ENCODE results near the gene GRIA2.
"Not testable (repeated sequence)": the region's sequence is repeated elsewhere in the genome, so short reads cannot be mapped to it uniquely, and the experiment has no call there.

Gene GRIA2

DNA sequence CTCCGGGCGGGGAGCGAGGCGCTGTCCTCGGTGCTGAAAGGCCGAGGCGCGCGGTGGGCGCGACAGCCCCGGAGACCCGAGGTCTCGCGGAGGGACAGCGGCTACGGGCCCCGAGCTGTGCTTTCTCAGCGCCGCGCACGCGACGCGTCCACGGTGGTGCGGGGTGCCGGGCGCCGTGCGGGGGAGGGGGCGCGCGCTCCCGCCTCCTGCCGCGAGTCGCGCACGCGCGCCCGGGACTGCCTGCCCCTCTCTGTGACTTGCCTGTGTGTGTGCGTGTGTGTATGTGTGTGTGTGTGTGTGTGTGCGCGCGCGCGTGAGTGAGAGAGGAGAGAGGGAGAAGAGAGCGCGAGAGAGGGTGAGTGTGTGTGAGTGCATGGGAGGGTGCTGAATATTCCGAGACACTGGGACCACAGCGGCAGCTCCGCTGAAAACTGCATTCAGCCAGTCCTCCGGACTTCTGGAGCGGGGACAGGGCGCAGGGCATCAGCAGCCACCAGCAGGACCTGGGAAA, at the start of gene GRIA2:
TSS of gene GRIA2 (plus strand) at position 358 of the 511 bp plus-strand sequence. CDS start 315 bp downstream, outside the sequence.
- Histone ChIP-seq H3K9ac (ENCODE audit: low read depth, low read length) (no peak within 1 kb of the TSS), H3K4me3 (ENCODE audit: low read depth, low read length) (peak within 1 kb of the TSS; percentile 57), H3K36me3 (ENCODE audit: control insufficient read depth, insufficient read depth, low read length) (no peaks in the 10 kb centered on the region), H3K4me1 (ENCODE audit: control insufficient read depth, insufficient read depth, low read length) (peaks cover 2% of the 10 kb centered on the region), H3K27me3 (ENCODE audit: control insufficient read depth, insufficient read depth, low read length) (peaks cover 61% of the 10 kb centered on the region), H3K9me3 (ENCODE audit: control insufficient read depth, insufficient read depth, low read length) (no peaks in the 10 kb centered on the region)

DNA sequence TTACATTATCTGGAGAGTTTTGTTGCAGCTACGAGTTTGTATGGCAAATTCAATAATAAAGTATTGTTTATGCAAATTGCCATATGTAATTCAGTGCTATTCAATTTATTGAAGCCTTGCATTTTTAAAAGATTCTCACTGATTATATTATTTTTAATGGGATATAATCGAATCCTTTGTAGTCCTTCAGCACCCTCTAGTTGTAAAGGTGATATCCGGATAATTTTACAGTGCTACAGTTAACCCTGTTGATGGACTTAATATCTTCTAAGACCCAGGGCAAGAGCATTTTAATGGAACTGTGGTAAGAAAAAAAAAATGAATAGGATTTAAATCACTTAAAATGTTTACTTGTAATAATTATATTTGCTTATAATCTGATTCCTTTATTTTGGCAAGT, 48.5 kb upstream of the GRIA2 start:
- Histone ChIP-seq H3K27me3 (ENCODE audit: control insufficient read depth, insufficient read depth, low read length) (no peaks in the 10 kb centered on the region), H3K4me3 (ENCODE audit: low read depth, low read length) (no peak overlapping the region), H3K4me1 (ENCODE audit: control insufficient read depth, insufficient read depth, low read length) (no peaks in the 10 kb centered on the region), H3K9ac (ENCODE audit: low read depth, low read length) (no peak overlapping the region), H3K36me3 (ENCODE audit: control insufficient read depth, insufficient read depth, low read length) (no peaks in the 10 kb centered on the region), H3K9me3 (ENCODE audit: control insufficient read depth, insufficient read depth, low read length) (no peaks in the 10 kb centered on the region)

DNA sequence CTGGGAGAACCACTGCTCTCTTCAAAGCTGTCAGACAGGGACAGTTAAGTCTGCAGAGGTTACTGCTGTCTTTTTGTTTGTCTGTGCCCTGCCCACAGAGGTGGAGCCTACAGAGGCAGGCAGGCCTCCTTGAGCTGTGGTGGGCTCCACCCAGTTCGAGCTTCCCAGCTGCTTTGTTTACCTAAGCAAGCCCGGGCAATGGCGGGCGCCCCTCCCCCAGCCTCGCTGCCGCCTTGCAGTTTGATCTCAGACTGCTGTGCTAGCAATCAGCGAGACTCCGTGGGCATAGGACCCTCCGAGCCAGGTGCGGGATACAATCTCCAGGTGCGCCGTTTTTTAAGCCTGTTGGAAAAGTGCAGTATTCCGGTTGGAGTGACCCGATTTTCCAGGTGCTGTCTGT, 40.3 kb upstream of the GRIA2 start:
- H3K4me3 ChIP-seq (ENCODE audit: low read depth, low read length); H3K36me3 ChIP-seq (ENCODE audit: control insufficient read depth, insufficient read depth, low read length); H3K4me1 ChIP-seq (ENCODE audit: control insufficient read depth, insufficient read depth, low read length); H3K27me3 ChIP-seq (ENCODE audit: control insufficient read depth, insufficient read depth, low read length); H3K9ac ChIP-seq (ENCODE audit: low read depth, low read length); H3K9me3 ChIP-seq (ENCODE audit: control insufficient read depth, insufficient read depth, low read length): not testable (repeated sequence)

DNA sequence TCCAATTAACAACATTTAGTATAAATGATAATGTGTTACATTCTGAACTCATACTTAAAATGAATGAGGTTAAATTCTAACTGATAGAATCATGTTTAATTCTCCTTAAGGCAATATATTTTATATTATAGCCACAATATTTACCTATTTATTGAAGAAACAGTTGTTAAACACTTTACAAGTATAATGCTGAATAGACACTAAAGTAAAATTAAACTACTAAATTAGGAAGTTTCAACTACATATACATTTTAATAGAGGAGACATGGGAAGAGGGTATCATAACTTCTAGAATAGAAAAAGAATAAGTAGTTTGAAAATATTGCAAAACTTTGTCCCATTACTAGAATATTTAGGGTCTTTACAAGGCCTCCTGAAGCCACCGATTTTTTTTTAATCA, 36.2 kb upstream of the GRIA2 start:
- H3K9ac ChIP-seq (ENCODE audit: low read depth, low read length), result no peak overlapping the region
- no peaks in the 10 kb centered on the region for H3K9me3 ChIP-seq (ENCODE audit: control insufficient read depth, insufficient read depth, low read length)
- no peak overlapping the region for H3K4me3 ChIP-seq (ENCODE audit: low read depth, low read length)
- H3K36me3 ChIP-seq (ENCODE audit: control insufficient read depth, insufficient read depth, low read length), result no peaks in the 10 kb centered on the region
- no peaks in the 10 kb centered on the region for H3K27me3 ChIP-seq (ENCODE audit: control insufficient read depth, insufficient read depth, low read length)
- H3K4me1 ChIP-seq (ENCODE audit: control insufficient read depth, insufficient read depth, low read length), result no peaks in the 10 kb centered on the region

DNA sequence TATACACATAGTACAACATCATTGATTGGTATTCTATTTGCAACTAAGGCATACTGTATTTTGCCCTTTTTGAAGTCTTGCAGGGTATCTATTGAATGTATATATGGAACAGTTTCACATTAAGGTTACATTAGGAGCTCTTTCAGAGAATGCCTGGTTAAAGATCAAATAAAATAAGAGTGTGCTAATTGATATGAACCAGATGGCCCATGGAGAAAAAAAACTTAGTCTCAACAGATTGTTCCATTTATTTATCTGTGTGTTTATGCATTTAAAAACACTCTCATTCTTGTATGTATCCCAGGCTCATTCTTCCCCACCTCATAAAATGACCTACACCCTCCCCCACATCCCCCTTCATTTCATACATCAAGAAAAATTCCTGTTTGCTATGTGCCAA, 35.2 kb upstream of the GRIA2 start:
- H3K27me3 ChIP-seq (ENCODE audit: control insufficient read depth, insufficient read depth, low read length), result no peaks in the 10 kb centered on the region
- H3K4me1 ChIP-seq (ENCODE audit: control insufficient read depth, insufficient read depth, low read length), result no peaks in the 10 kb centered on the region
- no peak overlapping the region for H3K4me3 ChIP-seq (ENCODE audit: low read depth, low read length)
- H3K36me3 ChIP-seq (ENCODE audit: control insufficient read depth, insufficient read depth, low read length), result no peaks in the 10 kb centered on the region
- no peaks in the 10 kb centered on the region for H3K9me3 ChIP-seq (ENCODE audit: control insufficient read depth, insufficient read depth, low read length)
- H3K9ac ChIP-seq (ENCODE audit: low read depth, low read length), result no peak overlapping the region

DNA sequence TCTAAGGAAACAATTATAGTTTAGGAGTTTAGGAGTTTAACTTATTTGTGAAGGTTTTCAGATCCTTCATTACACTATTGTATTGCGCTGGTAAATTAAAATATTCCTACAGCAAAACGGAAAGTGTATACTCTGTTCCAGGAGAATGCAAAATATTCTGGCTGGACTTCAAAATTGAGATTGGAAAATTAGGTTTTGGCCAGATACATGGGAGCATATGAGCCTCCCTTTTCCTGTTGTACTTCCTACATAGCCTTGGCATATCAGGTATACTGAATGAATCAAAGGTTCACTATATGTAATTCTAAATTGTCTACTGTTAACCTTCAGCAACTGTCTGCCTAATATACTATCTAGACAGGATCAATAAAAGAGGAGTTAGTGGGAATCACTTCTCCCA, 25.2 kb upstream of the GRIA2 start:
- Histone ChIP-seq H3K9ac (ENCODE audit: low read depth, low read length) (no peak overlapping the region), H3K4me1 (ENCODE audit: control insufficient read depth, insufficient read depth, low read length) (peaks cover 7% of the 10 kb centered on the region), H3K4me3 (ENCODE audit: low read depth, low read length) (no peak overlapping the region), H3K27me3 (ENCODE audit: control insufficient read depth, insufficient read depth, low read length) (no peaks in the 10 kb centered on the region), H3K9me3 (ENCODE audit: control insufficient read depth, insufficient read depth, low read length) (no peaks in the 10 kb centered on the region), H3K36me3 (ENCODE audit: control insufficient read depth, insufficient read depth, low read length) (no peaks in the 10 kb centered on the region)

DNA sequence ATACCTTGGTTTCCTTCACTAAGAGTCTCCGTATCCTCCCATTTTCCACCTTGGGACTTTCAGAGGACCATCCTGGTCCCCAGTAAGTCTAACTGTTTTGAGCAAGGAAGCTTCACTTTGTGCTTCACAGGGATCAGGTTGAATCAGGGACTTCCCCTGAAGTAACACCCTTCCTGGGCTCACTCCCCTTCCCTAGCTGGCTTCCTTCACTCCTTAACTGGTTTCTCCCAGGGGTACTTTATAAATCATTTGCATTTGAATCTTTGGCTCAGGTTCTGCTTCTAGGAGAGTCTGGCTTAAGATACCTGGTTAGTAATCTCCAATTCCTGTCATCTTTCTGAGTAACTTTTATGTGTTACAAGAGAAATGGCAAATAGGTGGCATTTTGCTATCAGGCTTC, 24.5 kb upstream of the GRIA2 start:
- Histone ChIP-seq H3K9ac (ENCODE audit: low read depth, low read length) (no peak overlapping the region), H3K36me3 (ENCODE audit: control insufficient read depth, insufficient read depth, low read length) (no peaks in the 10 kb centered on the region), H3K9me3 (ENCODE audit: control insufficient read depth, insufficient read depth, low read length) (no peaks in the 10 kb centered on the region), H3K27me3 (ENCODE audit: control insufficient read depth, insufficient read depth, low read length) (no peaks in the 10 kb centered on the region), H3K4me3 (ENCODE audit: low read depth, low read length) (no peak overlapping the region), H3K4me1 (ENCODE audit: control insufficient read depth, insufficient read depth, low read length) (peaks cover 7% of the 10 kb centered on the region)

DNA sequence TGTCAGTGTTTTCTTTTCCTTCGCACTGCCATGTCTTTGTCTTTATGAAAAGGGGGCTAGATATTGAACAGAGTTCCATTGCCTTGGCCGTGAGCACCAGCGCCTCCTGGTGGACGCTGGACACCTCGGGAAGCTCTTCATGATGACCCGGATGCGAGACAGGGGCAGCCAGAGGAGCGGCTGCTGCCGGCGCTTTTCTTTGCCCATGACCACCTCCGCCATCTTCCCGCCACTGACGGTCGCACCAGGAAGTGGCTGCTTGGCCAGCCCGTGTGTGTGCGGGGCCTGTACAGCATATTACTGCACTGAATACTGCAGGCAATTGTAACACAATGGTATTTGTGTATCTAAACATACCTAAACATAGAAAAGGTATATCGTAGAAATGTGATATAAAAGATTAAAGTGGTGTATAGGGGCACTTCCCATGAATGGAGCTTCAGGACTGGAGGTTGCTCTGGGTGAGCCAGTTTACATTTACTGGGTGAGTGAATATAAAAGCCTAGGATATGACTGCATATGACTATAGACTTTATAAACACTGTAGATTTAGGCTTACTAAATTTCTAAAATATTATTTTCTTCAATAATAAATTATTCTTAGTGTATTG, 15.8 kb upstream of the GRIA2 start:
- Histone ChIP-seq H3K9ac (ENCODE audit: low read depth, low read length) (no peak overlapping the region), H3K4me3 (ENCODE audit: low read depth, low read length) (no peak overlapping the region), H3K9me3 (ENCODE audit: control insufficient read depth, insufficient read depth, low read length) (no peaks in the 10 kb centered on the region), H3K4me1 (ENCODE audit: control insufficient read depth, insufficient read depth, low read length) (no peaks in the 10 kb centered on the region), H3K27me3 (ENCODE audit: control insufficient read depth, insufficient read depth, low read length) (no peaks in the 10 kb centered on the region), H3K36me3 (ENCODE audit: control insufficient read depth, insufficient read depth, low read length) (no peaks in the 10 kb centered on the region)

DNA sequence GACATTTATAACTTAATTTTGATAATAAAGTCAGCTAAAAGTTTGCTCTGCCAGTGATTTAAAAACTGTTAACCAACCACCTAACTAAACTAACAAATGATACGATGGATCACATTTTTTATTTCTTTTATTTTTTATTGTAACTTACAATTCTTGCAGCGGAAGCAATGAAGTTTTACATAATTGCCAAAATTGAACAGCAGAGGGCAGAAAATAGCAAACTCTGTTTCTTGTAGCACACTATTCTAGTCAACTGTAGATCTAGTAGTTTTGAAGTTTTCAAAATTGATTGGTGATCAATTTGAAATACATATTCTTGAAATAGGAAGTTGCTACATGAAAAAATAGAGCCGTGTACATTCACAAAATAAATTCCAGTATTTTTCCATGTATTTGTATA, 2.8 kb upstream of the GRIA2 start:
- peaks cover 2% of the 10 kb centered on the region for H3K4me1 ChIP-seq (ENCODE audit: control insufficient read depth, insufficient read depth, low read length)
- H3K36me3 ChIP-seq (ENCODE audit: control insufficient read depth, insufficient read depth, low read length), result no peaks in the 10 kb centered on the region
- no peak overlapping the region for H3K9ac ChIP-seq (ENCODE audit: low read depth, low read length)
- H3K9me3 ChIP-seq (ENCODE audit: control insufficient read depth, insufficient read depth, low read length), result no peaks in the 10 kb centered on the region
- H3K4me3 ChIP-seq (ENCODE audit: low read depth, low read length), result no peak overlapping the region
- peaks cover 40% of the 10 kb centered on the region for H3K27me3 ChIP-seq (ENCODE audit: control insufficient read depth, insufficient read depth, low read length)

DNA sequence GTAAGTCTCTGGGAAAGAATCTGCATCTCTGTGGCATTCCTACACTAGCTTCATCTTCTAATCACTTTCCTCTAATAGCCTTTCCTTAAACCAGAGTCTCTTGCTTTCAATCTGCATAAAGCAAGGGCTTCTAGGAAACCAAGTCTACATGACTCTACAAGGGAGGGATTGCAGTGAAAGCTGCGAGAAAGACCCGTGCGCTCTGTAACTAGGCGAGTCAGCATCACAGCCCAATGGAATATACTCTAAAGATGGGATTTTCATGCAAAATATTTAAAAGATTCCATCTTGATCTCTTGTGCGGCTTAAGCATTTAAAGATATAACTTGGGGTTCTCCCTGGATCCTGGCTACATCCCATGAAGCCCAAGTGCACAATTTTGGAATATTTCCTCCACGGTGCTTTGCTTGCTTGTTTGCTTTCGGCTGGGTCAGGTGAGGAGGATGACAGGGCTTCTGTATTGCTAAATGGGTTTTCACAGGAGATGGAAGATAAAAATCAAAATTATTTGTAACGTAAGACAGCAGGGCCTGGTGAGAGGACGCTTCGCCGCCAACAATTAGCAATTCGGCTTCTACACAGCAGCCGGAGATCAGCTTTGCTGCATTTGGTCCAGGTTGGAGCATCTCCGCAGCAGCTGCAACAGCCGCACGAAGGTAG, 687 bp upstream of the GRIA2 start:
- H3K4me1 ChIP-seq (ENCODE audit: control insufficient read depth, insufficient read depth, low read length), result peaks cover 2% of the 10 kb centered on the region
- no peaks in the 10 kb centered on the region for H3K9me3 ChIP-seq (ENCODE audit: control insufficient read depth, insufficient read depth, low read length)
- no peak overlapping the region for H3K9ac ChIP-seq (ENCODE audit: low read depth, low read length)
- peak overlapping the region; percentile 14 for H3K4me3 ChIP-seq (ENCODE audit: low read depth, low read length)
- H3K36me3 ChIP-seq (ENCODE audit: control insufficient read depth, insufficient read depth, low read length), result no peaks in the 10 kb centered on the region
- H3K27me3 ChIP-seq (ENCODE audit: control insufficient read depth, insufficient read depth, low read length), result peaks cover 61% of the 10 kb centered on the region

DNA sequence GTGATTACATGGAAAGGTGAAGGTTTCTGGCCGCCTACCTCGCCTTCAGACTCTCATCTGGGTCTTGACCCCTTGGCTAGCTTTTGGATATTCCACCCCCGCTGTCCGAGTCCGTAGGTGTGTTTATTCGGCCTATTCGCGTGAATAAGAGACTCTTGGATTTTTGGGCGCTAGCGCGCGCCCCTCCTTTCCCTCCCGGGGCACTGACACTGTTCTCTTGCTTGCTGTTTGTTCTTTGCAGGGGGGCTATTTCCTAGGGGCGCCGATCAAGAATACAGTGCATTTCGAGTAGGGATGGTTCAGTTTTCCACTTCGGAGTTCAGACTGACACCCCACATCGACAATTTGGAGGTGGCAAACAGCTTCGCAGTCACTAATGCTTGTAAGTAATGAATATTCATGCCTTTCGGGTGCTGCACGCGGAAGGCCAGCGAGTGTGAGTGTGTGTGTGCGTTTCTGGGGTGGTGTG, 932 bp downstream of the GRIA2 start:
- Histone ChIP-seq H3K27me3 (ENCODE audit: control insufficient read depth, insufficient read depth, low read length) (peaks cover 61% of the 10 kb centered on the region), H3K36me3 (ENCODE audit: control insufficient read depth, insufficient read depth, low read length) (no peaks in the 10 kb centered on the region), H3K4me3 (ENCODE audit: low read depth, low read length) (peak overlapping the region; percentile 57), H3K9ac (ENCODE audit: low read depth, low read length) (no peak overlapping the region), H3K4me1 (ENCODE audit: control insufficient read depth, insufficient read depth, low read length) (peaks cover 2% of the 10 kb centered on the region), H3K9me3 (ENCODE audit: control insufficient read depth, insufficient read depth, low read length) (no peaks in the 10 kb centered on the region)

Data from iPS-15b (cell line).